A549 (cell line): ENCODE results near the gene CD274. TPM values are rescaled to one million over a fixed set of nuclear protein-coding genes. Genes with fewer than 3 reads are reported as not detected.

Experiments used
- ATAC-seq, 2 experiments: fragments of 200-7000 bp in 1 of 2; fragments of >200 bp in 1 of 2; cut with Nextera tagmentation in 1 of 2; cut with Tn5 transposase in 1 of 2; 3 replicates each; pipeline versions ENCODE4 v1.8.0 to v1.9.1; 2018 to 2020; ENCODE audit warnings: mild to moderate bottlenecking in 1 of 2, moderate library complexity in 1 of 2
- CTCF ChIA-PET: fragments of 300-600 bp; sonication (Branson Sonifier 250); formaldehyde crosslinking; extraction: SDS; loops from one replicate; lab custom pipeline; 2021; ENCODE audit warnings: antibody characterized with exemption, inconsistent platforms; lab: Yijun Ruan, JAX
- POLR2A ChIA-PET: fragments of 350-600 bp; formaldehyde crosslinking; extraction: SDS; loops from one replicate; lab custom pipeline; 2021; ENCODE audit warnings: antibody characterized with exemption, inconsistent platforms; lab: Yijun Ruan, JAX
- DNase-seq, 2 experiments: peaks; one replicate each; pipeline versions ENCODE4 v3.0.0 to v3.0.0-alpha.2; 2011 to 2016; ENCODE audit warnings: low read depth in 1 of 2, low spot score in 1 of 2
- FAIRE-seq: peaks from 2 replicates; lab custom pipeline; 2011; peaks lifted over from hg19 to GRCh38; lab: Jason Lieb, UNC
- H3K27ac ChIP-seq, 2 experiments: fragments of >200 bp; sonication (Bioruptor Twin); formaldehyde crosslinking; 3 replicates each; pipeline ENCODE4 v1.5.1; 2016 to 2017
- H3K4me1 ChIP-seq: fragments of >200 bp; sonication (Bioruptor Twin); formaldehyde crosslinking; 3 replicates; pipeline ENCODE4 v1.6.1; 2016
- H3K4me2 ChIP-seq: fragments of >200 bp; sonication (Bioruptor Twin); formaldehyde crosslinking; 3 replicates; pipeline ENCODE4 v1.6.1; 2016
- H3K4me3 ChIP-seq: fragments of >200 bp; sonication (Bioruptor Twin); formaldehyde crosslinking; 3 replicates; pipeline ENCODE4 v1.5.1; 2016
- H3K9me3 ChIP-seq: fragments of >200 bp; sonication (Bioruptor Twin); formaldehyde crosslinking; 3 replicates; pipeline ENCODE4 v1.6.1; 2016
- ATOH8 ChIP-seq: fragments of 250-450 bp; sonication (Bioruptor Pico); IDR thresholded peaks from 2 replicates; pipeline ENCODE4 v1.5.0; 2020; ENCODE audit warnings: low read depth, mild to moderate bottlenecking, moderate library complexity
- BHLHE40 ChIP-seq: IDR thresholded peaks from 2 replicates; pipeline ENCODE4 v1.6.1; 2012; ENCODE audit warnings: low read depth, low read length, inconsistent platforms
- CBX2 ChIP-seq: fragments of 200-600 bp; sonication (generic); IDR thresholded peaks from 2 replicates; pipeline ENCODE4 v1.6.1; 2016; ENCODE audit warnings: low read depth, mild to moderate bottlenecking, borderline replicate concordance
- CEBPB ChIP-seq, 2 experiments: fragments of >200 bp in 1 of 2; sonication (Bioruptor Twin) in 1 of 2; formaldehyde crosslinking in 1 of 2; IDR thresholded peaks; 2 replicates each; pipeline ENCODE4 v1.6.1; 2012 to 2016
- CHD4 ChIP-seq: fragments of 200-600 bp; sonication (generic); IDR thresholded peaks from 2 replicates; pipeline ENCODE4 v1.6.1; 2016; ENCODE audit warnings: antibody characterized with exemption, mild to moderate bottlenecking, borderline replicate concordance
- E2F6 ChIP-seq: IDR thresholded peaks from 2 replicates; pipeline ENCODE4 v1.6.1; 2012; ENCODE audit warnings: low read depth, borderline replicate concordance
- ELK1 ChIP-seq: fragments of 150-350 bp; IDR thresholded peaks from 2 replicates; pipeline ENCODE4 v1.6.1; 2014; ENCODE audit warnings: low read depth, mild to moderate bottlenecking, low read length
- ESRRA ChIP-seq: fragments of 150-350 bp; IDR thresholded peaks from 2 replicates; pipeline ENCODE4 v1.6.1; 2014; ENCODE audit warnings: mild to moderate bottlenecking, low read length, borderline replicate concordance
- FOSB ChIP-seq: fragments of 250-450 bp; sonication (Bioruptor Pico); IDR thresholded peaks from 2 replicates; pipeline ENCODE4 v1.5.0; 2020; ENCODE audit warnings: mild to moderate bottlenecking, moderate library complexity
- FOSL2 ChIP-seq, 2 experiments: fragments of 450-650 bp in 1 of 2; fragments of >200 bp in 1 of 2; sonication (Bioruptor Twin) in 1 of 2; formaldehyde crosslinking; IDR thresholded peaks; 2 replicates each; pipeline versions ENCODE4 v1.5.0 to v1.6.1; 2016 to 2020; ENCODE audit warnings: mild to moderate bottlenecking in 1 of 2, moderate library complexity in 1 of 2
- FOXS1 ChIP-seq: fragments of 250-450 bp; sonication (Bioruptor Pico); IDR thresholded peaks from 2 replicates; pipeline ENCODE4 v1.5.0; 2020; ENCODE audit warnings: mild to moderate bottlenecking, moderate library complexity
- GATA3 ChIP-seq: IDR thresholded peaks from 2 replicates; pipeline ENCODE4 v1.6.1; 2012; ENCODE audit warnings: borderline replicate concordance
- HDAC2 ChIP-seq: fragments of 200-600 bp; sonication (generic); IDR thresholded peaks from 2 replicates; pipeline ENCODE4 v1.6.1; 2016
- HEYL ChIP-seq: fragments of 250-450 bp; sonication (Bioruptor Pico); IDR thresholded peaks from 2 replicates; pipeline ENCODE4 v1.8.0; 2021; ENCODE audit warnings: mild to moderate bottlenecking, moderate library complexity
- HMGXB4 ChIP-seq: fragments of 250-450 bp; sonication (Bioruptor Pico); IDR thresholded peaks from 2 replicates; pipeline ENCODE4 v1.5.0; 2021; ENCODE audit warnings: mild to moderate bottlenecking, moderate library complexity, borderline replicate concordance
- HOXB13 ChIP-seq: fragments of 250-450 bp; sonication (Bioruptor Pico); IDR thresholded peaks from 2 replicates; pipeline ENCODE4 v1.5.0; 2020; ENCODE audit warnings: low read depth, mild to moderate bottlenecking, moderate library complexity
- JUN ChIP-seq, 2 experiments: fragments of >200 bp; sonication (Bioruptor Twin); formaldehyde crosslinking; IDR thresholded peaks; 2 replicates in 1 of 2; 3 replicates in 1 of 2; pipeline ENCODE4 v1.6.1; 2016 to 2017
- JUNB ChIP-seq: fragments of >200 bp; sonication (Bioruptor Twin); formaldehyde crosslinking; IDR thresholded peaks from 2 replicates; pipeline ENCODE4 v1.6.1; 2016
- MAFK ChIP-seq: fragments of 450-650 bp; IDR thresholded peaks from 2 replicates; pipeline ENCODE4 v1.6.1; 2014; ENCODE audit not compliant: partially characterized antibody
- MAZ ChIP-seq: fragments of 150-350 bp; IDR thresholded peaks from 2 replicates; pipeline ENCODE4 v1.6.1; 2014; ENCODE audit warnings: antibody characterized with exemption, low read depth, low read length, borderline replicate concordance
- NFE2L2 ChIP-seq: fragments of 150-350 bp; conservative IDR thresholded peaks from 2 replicates; pipeline ENCODE4 v1.6.1; 2014; ENCODE audit warnings: low read length
- NR3C1 ChIP-seq: fragments of >200 bp; sonication (Bioruptor Twin); formaldehyde crosslinking; IDR thresholded peaks from 3 replicates; pipeline ENCODE4 v1.6.1; 2017
- PHF8 ChIP-seq: fragments of 200-600 bp; sonication (generic); IDR thresholded peaks from 2 replicates; pipeline ENCODE4 v1.6.1; 2016; ENCODE audit warnings: low read depth, mild to moderate bottlenecking, antibody characterized with exemption, moderate library complexity, borderline replicate concordance
- POLR2A ChIP-seq: IDR thresholded peaks from 2 replicates; pipeline ENCODE4 v1.6.1; 2012; ENCODE audit warnings: mild to moderate bottlenecking, low read length
- RARB ChIP-seq: fragments of 250-450 bp; sonication (Bioruptor Pico); IDR thresholded peaks from 2 replicates; pipeline ENCODE4 v1.8.0; 2021; ENCODE audit warnings: mild to moderate bottlenecking, moderate library complexity
- SREBF2 ChIP-seq: fragments of 450-650 bp; IDR thresholded peaks from 2 replicates; pipeline ENCODE4 v1.6.1; 2014; ENCODE audit warnings: mild to moderate bottlenecking, moderate library complexity
- TFCP2L1 ChIP-seq: fragments of 250-450 bp; sonication (Bioruptor Pico); IDR thresholded peaks from 2 replicates; pipeline ENCODE4 v1.5.0; 2021; ENCODE audit warnings: mild to moderate bottlenecking
- ZC3H11A ChIP-seq: fragments of 450-650 bp; IDR thresholded peaks from 2 replicates; pipeline ENCODE4 v1.6.1; 2014; ENCODE audit warnings: antibody characterized with exemption, mild to moderate bottlenecking
- ZSCAN20 ChIP-seq: fragments of 250-450 bp; sonication (Bioruptor Pico); IDR thresholded peaks from 2 replicates; pipeline ENCODE4 v1.8.0; 2022; ENCODE audit warnings: mild to moderate bottlenecking, moderate library complexity
- WGBS: methylation state at CpG from one replicate; pipeline ENCODE4 v1.1.6; 2017; ENCODE audit errors: missing lambda C conversion rate; 5-methylcytosine and 5-hydroxymethylcytosine counted together
- polyA plus RNA-seq, 4 experiments: library from polyadenylated mRNA; depleted of rRNA in 3 of 4; stranded (reverse); fragments of >200 nt; fragmentation: RNase III in 1 of 4; extraction: RNeasy Plus Mini Kit Qiagen cat#74134 plus additional on column Dnase treatment in 1 of 4; gene quantifications; 2 replicates in 3 of 4; 3 replicates in 1 of 4; pipeline ENCODE4 v1.2.3, GENCODE V29; 2011 to 2017
- TF ChIP-seq, protein P1 (sequence below): fragments of >200 bp; sonication (Bioruptor Twin); formaldehyde crosslinking; IDR thresholded peaks from 3 replicates; pipeline ENCODE4 v1.5.1; 2016

Gene CD274
- polyA plus RNA-seq, 2 of the 4 experiments (the other 2 are of a cell fraction) = 3.4 to 6.8 TPM

DNA sequence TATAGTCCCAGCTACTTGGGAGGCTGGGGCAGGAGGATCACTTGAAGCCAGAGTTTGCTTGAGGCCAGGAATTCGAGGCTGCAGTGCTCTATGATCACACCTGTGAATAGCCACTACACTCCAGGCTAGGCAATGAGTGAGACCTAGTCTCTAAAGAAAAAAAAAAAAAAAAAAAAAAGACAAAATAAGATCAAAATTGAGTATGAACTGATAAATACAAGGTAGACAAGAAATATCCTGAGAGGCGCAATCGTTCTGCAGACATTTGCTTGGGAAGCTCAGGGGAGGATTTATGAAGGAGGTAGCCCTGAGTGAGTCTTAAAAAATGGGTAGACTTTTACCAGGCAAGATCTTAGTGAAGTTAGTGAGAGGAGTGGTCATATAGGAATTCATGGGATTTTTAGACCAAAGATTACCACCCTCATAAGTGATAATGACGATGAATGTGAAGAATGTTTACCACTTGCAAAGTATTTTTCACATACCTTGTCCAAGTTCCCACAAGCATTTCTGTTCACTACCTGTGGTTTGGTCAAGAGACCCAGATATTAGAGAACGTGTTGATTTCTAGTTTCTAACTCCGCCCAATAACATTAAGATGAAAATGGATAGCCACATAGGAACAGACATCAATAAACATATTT lies 64.4 kb downstream of the CD274 start:
- TF ChIP-seq ZC3H11A (no peak), POLR2A (no peak), MAFK (no peak), FOSB (CRISPR knock-in tag) (no peak), NR3C1 (no peak), CBX2 (no peak), PHF8 (no peak), JUNB (no peak), FOSL2 (IDR thresholded peaks at IDR 0.05) (no peak), FOSL2 (CRISPR knock-in tag; IDR thresholded peaks at IDR 0.05) (no peak), HEYL (no peak), RARB (no peak), MAZ (no peak), JUN (IDR thresholded peaks at IDR 0.05) (no peak), ZSCAN20 (CRISPR knock-in tag) (no peak), HOXB13 (CRISPR knock-in tag) (no peak), CHD4 (no peak), GATA3 (no peak), E2F6 (no peak), ATOH8 (CRISPR knock-in tag) (no peak)
- TF ChIP-seq, protein P1, sequence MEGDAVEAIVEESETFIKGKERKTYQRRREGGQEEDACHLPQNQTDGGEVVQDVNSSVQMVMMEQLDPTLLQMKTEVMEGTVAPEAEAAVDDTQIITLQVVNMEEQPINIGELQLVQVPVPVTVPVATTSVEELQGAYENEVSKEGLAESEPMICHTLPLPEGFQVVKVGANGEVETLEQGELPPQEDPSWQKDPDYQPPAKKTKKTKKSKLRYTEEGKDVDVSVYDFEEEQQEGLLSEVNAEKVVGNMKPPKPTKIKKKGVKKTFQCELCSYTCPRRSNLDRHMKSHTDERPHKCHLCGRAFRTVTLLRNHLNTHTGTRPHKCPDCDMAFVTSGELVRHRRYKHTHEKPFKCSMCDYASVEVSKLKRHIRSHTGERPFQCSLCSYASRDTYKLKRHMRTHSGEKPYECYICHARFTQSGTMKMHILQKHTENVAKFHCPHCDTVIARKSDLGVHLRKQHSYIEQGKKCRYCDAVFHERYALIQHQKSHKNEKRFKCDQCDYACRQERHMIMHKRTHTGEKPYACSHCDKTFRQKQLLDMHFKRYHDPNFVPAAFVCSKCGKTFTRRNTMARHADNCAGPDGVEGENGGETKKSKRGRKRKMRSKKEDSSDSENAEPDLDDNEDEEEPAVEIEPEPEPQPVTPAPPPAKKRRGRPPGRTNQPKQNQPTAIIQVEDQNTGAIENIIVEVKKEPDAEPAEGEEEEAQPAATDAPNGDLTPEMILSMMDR = no peak
- FAIRE-seq (no peak), DNase-seq (no peak), ATAC-seq (no peak)
- Histone ChIP-seq H3K4me2 (no peak overlapping the region), H3K27ac (no peak overlapping the region), H3K9me3 (no peaks in the 10 kb centered on the region), H3K4me1 (peaks cover 14% of the 10 kb centered on the region), H3K4me3 (no peak overlapping the region)
- WGBS = 70% methylated on average over 6 of the region's 6 CpGs
- ChIA-PET POLR2A (no interaction called here), CTCF (interaction anchor here (1.4 kb wide), 1 partner anchor 64 kb away, joined by 4 read pairs; the partner anchor contains the start of gene CD274)

DNA sequence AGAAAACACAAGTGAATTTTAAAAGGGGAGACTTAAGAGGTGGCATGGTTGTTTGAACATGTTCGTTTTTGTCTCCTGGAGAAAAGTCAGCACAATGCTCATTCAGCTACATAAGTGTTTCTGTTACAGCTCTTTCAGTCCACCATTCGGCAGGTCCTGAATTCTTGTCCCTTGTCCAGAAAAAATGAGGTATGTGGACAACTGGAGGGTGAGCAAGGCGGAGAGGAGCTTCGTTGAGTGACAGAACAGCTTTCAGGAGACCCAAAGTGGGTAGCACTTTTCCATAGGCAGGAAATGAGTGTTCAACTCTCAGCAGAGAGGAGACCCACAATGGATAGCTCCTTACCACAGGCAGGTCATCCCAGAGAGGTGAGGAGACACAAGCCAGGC lies 64.9 kb downstream of the CD274 start:
- no peaks in the 10 kb centered on the region for H3K9me3 ChIP-seq
- no peak overlapping the region for H3K4me3 ChIP-seq
- ChIA-PET CTCF (interaction anchor here (1.4 kb wide), 1 partner anchor 65 kb away, joined by 4 read pairs; the partner anchor contains the start of gene CD274), POLR2A (no interaction called here)
- ATAC-seq (no peak), DNase-seq (no peak), FAIRE-seq (no peak)
- H3K4me1 ChIP-seq = peaks cover 9% of the 10 kb centered on the region
- H3K27ac ChIP-seq = no peak overlapping the region
- no peak overlapping the region for H3K4me2 ChIP-seq
- 57% methylated on average over 4 of the region's 4 CpGs for WGBS
- TF ChIP-seq HDAC2 = no peak
- no peak for TF ChIP-seq ZSCAN20 (CRISPR knock-in tag)
- no peak for TF ChIP-seq ESRRA
- TF ChIP-seq NFE2L2 = no peak
- TF ChIP-seq JUNB = no peak
- TF ChIP-seq TFCP2L1 (CRISPR knock-in tag) = no peak
- TF ChIP-seq ELK1 = no peak
- TF ChIP-seq BHLHE40 = no peak
- no peak for TF ChIP-seq SREBF2
- no peak for TF ChIP-seq HMGXB4 (CRISPR knock-in tag)
- no peak for TF ChIP-seq CEBPB (IDR thresholded peaks at IDR 0.05)
- TF ChIP-seq HEYL = no peak
- no peak for TF ChIP-seq FOXS1
